ENCODE measurements around the gene PJVK. TPM values are rescaled to one million over a fixed set of nuclear protein-coding genes. Genes with fewer than 3 reads are reported as not detected.
"Not testable (repeated sequence)": the region's sequence is repeated elsewhere in the genome, so short reads cannot be mapped to it uniquely, and the experiment has no call there.

PJVK gene
- total RNA-seq, 1 donor from 2014 or later: 1.6 TPM

DNA sequence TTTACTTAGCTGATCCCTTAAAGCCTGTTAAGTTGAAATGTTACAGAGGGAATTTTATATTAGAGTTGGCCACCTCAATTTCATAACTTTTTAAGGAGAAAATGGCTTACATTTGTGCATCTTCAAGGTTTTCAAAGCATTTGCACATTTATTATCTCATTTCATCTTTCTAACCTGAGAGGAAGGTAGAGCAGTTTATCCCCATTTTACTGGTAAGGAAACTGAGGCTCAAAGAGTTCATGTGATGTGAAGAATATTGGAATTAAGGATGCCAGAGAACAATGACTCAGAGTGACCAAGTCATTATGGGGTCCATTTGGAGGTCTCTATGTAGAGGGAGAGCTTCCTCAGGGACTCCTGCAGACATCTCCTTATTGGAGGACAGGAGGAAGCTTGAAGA, 35.2 kb upstream of the PJVK start:
- Histone ChIP-seq H3K4me3 (ENCODE audit: low read length in 3 of 3) (no peak overlapping the region), H3K27ac (ENCODE audit: low read depth, low read length) (no peak overlapping the region), H3K27me3 (ENCODE audit: control insufficient read depth in 3 of 3, insufficient read depth in 3 of 3, low read length in 3 of 3) (no peaks in the 10 kb centered on the region), H3K36me3 (ENCODE audit: control insufficient read depth in 3 of 3, insufficient read depth in 3 of 3, low read length in 3 of 3) (no peaks in the 10 kb centered on the region), H3K9me3 (ENCODE audit: control insufficient read depth in 3 of 3, low read length in 3 of 3) (no peaks in the 10 kb centered on the region), H3K4me1 (ENCODE audit: control insufficient read depth in 3 of 3, insufficient read depth in 3 of 3, low read length in 3 of 3) (peaks cover 3 to 6% (median 4%) of the 10 kb centered on the region in 3 donors), H3K9ac (ENCODE audit: low read depth in 1 of 3, low read length in 3 of 3) (no peak overlapping the region)

DNA sequence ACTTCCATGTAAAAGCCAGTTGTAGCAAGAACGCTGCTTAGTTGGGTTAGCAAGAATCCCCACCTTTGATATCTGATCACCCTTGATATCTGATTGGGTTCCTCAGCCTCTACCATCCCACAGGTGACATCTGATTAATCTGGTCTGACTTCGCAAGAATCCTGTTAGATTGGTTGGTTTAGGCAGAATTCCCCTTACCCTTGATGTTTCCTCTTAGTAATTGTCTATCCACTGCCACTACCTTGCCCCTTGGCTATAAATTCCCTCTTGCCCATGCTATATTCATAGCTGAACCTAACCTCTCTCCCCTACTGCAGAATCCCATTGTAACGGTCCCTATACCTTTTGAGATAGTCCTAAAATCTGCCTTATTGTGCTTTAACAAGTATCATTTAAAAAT, 33.3 kb upstream of the PJVK start:
- H3K4me1 ChIP-seq (ENCODE audit: control insufficient read depth in 3 of 3, insufficient read depth in 3 of 3, low read length in 3 of 3): peaks cover 3 to 6% (median 4%) of the 10 kb centered on the region in 3 donors
- no peak overlapping the region for H3K4me3 ChIP-seq (ENCODE audit: low read length in 3 of 3)
- H3K9me3 ChIP-seq (ENCODE audit: control insufficient read depth in 3 of 3, low read length in 3 of 3): no peaks in the 10 kb centered on the region
- H3K27me3 ChIP-seq (ENCODE audit: control insufficient read depth in 3 of 3, insufficient read depth in 3 of 3, low read length in 3 of 3): no peaks in the 10 kb centered on the region
- no peaks in the 10 kb centered on the region for H3K36me3 ChIP-seq (ENCODE audit: control insufficient read depth in 3 of 3, insufficient read depth in 3 of 3, low read length in 3 of 3)
- H3K9ac ChIP-seq (ENCODE audit: low read depth in 1 of 3, low read length in 3 of 3): no peak overlapping the region
- H3K27ac ChIP-seq (ENCODE audit: low read depth, low read length): no peak overlapping the region

DNA sequence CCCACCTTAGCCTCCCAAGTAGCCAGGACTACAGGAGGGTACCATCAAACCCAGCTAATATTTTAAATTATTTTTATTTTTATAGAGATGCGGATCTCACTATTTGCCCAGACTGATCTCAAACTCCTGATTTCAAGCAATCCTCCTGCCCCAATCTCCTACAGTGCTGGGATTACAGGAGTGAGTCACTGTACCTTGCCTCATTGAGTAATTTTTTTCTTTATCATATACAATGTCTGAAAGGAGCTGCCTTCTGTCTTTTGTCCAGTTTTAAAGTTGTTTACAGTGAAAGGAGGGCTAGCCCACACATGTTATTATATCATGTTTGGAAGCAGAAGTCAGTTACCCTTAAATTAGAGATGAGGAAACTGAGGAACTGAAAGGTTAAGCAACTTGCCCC, 32.8 kb upstream of the PJVK start:
- H3K9me3 ChIP-seq (ENCODE audit: control insufficient read depth in 3 of 3, low read length in 3 of 3): no peaks in the 10 kb centered on the region
- no peak overlapping the region for H3K27ac ChIP-seq (ENCODE audit: low read depth, low read length)
- H3K36me3 ChIP-seq (ENCODE audit: control insufficient read depth in 3 of 3, insufficient read depth in 3 of 3, low read length in 3 of 3): no peaks in the 10 kb centered on the region
- peaks cover 3 to 6% (median 4%) of the 10 kb centered on the region in 3 donors for H3K4me1 ChIP-seq (ENCODE audit: control insufficient read depth in 3 of 3, insufficient read depth in 3 of 3, low read length in 3 of 3)
- no peak overlapping the region for H3K4me3 ChIP-seq (ENCODE audit: low read length in 3 of 3)
- no peaks in the 10 kb centered on the region for H3K27me3 ChIP-seq (ENCODE audit: control insufficient read depth in 3 of 3, insufficient read depth in 3 of 3, low read length in 3 of 3)
- H3K9ac ChIP-seq (ENCODE audit: low read depth in 1 of 3, low read length in 3 of 3): no peak overlapping the region

DNA sequence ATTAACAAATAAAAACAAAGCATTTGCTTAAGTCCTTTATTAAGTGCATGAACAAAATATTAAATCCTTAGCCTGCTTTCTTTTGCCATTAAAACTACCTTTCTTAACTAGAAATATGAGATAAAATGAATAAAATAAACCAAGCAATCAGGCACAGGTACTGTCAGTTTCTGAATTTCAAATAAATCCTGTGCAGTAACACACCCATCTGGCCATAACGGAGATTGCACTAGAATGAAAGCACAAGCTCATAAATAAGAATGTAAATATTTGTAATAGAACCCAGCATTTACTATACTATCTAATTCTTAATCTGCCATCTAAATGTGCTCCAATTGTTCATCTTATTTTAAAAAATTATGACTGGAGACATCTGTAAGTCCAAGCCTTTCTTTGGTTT, 32.1 kb upstream of the PJVK start:
- Histone ChIP-seq H3K36me3 (ENCODE audit: control insufficient read depth in 3 of 3, insufficient read depth in 3 of 3, low read length in 3 of 3) (no peaks in the 10 kb centered on the region), H3K4me1 (ENCODE audit: control insufficient read depth in 3 of 3, insufficient read depth in 3 of 3, low read length in 3 of 3) (peaks cover 3 to 6% (median 4%) of the 10 kb centered on the region in 3 donors), H3K9ac (ENCODE audit: low read depth in 1 of 3, low read length in 3 of 3) (no peak overlapping the region), H3K27me3 (ENCODE audit: control insufficient read depth in 3 of 3, insufficient read depth in 3 of 3, low read length in 3 of 3) (no peaks in the 10 kb centered on the region), H3K4me3 (ENCODE audit: low read length in 3 of 3) (no peak overlapping the region), H3K27ac (ENCODE audit: low read depth, low read length) (no peak overlapping the region), H3K9me3 (ENCODE audit: control insufficient read depth in 3 of 3, low read length in 3 of 3) (no peaks in the 10 kb centered on the region)

DNA sequence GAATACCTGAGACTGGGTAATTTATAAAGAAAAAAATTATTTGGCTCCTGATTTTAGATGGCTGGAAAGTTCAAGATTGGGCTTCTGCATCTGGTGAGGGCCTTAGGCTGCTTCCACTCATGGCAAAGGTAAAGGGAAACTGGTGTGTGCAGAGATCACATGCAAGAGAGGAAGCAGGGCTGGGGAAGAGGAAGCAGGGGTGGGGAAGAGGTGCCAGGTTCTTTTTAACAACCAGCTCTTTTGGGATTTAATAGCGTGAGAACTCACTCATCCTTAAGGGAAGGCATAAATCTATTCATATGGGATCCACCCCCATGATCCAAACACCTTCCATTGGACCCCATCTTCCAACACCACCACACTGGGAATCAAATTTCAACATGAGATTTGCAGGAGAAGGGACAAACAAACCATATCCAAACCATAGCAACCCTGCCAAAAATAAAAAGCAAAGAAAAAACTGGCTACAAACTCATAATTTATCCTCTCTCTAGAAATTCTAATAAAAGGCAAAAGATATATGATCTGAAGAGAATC, 30.6 kb upstream of the PJVK start:
- no peak overlapping the region for H3K27ac ChIP-seq (ENCODE audit: low read depth, low read length)
- H3K36me3 ChIP-seq (ENCODE audit: control insufficient read depth in 3 of 3, insufficient read depth in 3 of 3, low read length in 3 of 3): no peaks in the 10 kb centered on the region
- H3K9ac ChIP-seq (ENCODE audit: low read depth in 1 of 3, low read length in 3 of 3): no peak overlapping the region
- no peak overlapping the region for H3K4me3 ChIP-seq (ENCODE audit: low read length in 3 of 3)
- H3K27me3 ChIP-seq (ENCODE audit: control insufficient read depth in 3 of 3, insufficient read depth in 3 of 3, low read length in 3 of 3): no peaks in the 10 kb centered on the region
- no peaks in the 10 kb centered on the region for H3K4me1 ChIP-seq (ENCODE audit: control insufficient read depth in 3 of 3, insufficient read depth in 3 of 3, low read length in 3 of 3)
- H3K9me3 ChIP-seq (ENCODE audit: control insufficient read depth in 3 of 3, low read length in 3 of 3): no peaks in the 10 kb centered on the region

DNA sequence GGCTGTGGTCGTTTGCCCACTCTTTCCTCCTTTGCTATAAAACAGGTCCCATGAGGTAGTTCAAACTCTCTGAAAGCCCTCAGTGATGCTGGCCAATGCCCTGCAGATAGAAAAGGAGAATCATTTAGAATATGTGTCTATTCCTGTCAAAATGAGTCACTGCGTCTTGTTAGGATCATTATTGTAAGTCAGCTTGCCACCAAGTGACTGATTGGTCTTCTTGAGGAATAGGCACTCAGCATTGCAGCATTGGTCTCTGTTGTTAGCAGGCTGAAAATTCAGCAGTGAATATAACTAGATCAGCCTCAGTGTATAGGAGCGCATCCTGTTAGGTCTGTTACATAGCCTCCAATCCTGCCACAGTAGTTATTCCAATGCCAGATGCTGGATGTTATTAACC, 29.1 kb upstream of the PJVK start:
- H3K4me1 ChIP-seq (ENCODE audit: control insufficient read depth in 3 of 3, insufficient read depth in 3 of 3, low read length in 3 of 3): no peaks in the 10 kb centered on the region
- H3K27me3 ChIP-seq (ENCODE audit: control insufficient read depth in 3 of 3, insufficient read depth in 3 of 3, low read length in 3 of 3): no peaks in the 10 kb centered on the region
- H3K4me3 ChIP-seq (ENCODE audit: low read length in 3 of 3): no peak overlapping the region
- H3K9ac ChIP-seq (ENCODE audit: low read depth in 1 of 3, low read length in 3 of 3): no peak overlapping the region
- H3K9me3 ChIP-seq (ENCODE audit: control insufficient read depth in 3 of 3, low read length in 3 of 3): no peaks in the 10 kb centered on the region
- H3K27ac ChIP-seq (ENCODE audit: low read depth, low read length): no peak overlapping the region
- H3K36me3 ChIP-seq (ENCODE audit: control insufficient read depth in 3 of 3, insufficient read depth in 3 of 3, low read length in 3 of 3): peaks cover 0 to 7% (median 3%) of the 10 kb centered on the region in 3 donors

DNA sequence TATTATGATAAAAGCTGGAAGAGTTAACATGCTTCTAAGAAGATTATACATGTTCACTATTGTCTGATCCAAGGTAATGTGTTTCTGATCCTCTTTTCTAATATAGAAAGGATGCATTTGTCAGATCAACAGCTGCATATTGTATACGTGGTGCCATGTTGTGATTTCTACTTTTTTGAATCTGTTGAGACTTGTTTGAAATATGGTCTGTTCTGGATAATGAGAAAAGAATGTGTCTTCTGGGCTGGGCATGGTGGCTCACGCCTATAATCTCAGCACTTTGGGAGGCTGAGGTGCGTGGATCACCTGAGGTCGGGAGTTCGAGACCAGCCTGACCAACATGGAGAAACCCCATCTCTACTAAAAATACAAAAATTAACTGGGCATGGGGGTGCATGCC, 27.4 kb upstream of the PJVK start:
- H3K27me3 ChIP-seq (ENCODE audit: control insufficient read depth in 3 of 3, insufficient read depth in 3 of 3, low read length in 3 of 3); H3K9me3 ChIP-seq (ENCODE audit: control insufficient read depth in 3 of 3, low read length in 3 of 3); H3K4me1 ChIP-seq (ENCODE audit: control insufficient read depth in 3 of 3, insufficient read depth in 3 of 3, low read length in 3 of 3): not testable (repeated sequence)

DNA sequence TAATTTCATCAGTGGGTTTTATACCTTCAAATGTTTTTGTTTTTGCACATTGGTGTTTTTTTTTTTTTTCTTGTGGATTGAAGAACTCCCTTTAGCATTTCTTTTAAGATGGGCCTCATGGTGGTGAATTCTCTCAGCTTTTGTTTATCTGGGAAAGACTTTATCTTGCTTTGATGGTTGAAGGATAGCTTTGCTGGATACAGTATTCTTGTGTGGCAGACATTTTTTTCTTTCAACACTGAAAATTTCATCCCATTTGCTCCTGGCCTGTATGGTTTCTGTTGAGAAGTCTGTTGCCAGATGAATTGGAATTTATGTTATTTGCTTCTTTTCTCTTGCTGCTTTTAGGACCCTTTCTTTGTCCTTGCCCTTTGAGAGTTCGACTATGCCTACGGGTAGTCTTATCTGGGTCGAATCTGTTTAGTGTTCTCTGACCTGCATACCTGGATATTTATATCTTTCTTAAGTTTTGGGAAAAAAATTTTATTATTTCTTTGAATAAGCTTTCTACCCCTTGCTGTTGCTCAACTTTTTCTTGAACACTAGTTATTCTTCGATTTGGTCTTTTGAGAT, 25.8 kb upstream of the PJVK start:
- H3K4me3 ChIP-seq (ENCODE audit: low read length in 3 of 3): no peak overlapping the region
- no peak overlapping the region for H3K9ac ChIP-seq (ENCODE audit: low read depth in 1 of 3, low read length in 3 of 3)
- H3K27me3 ChIP-seq (ENCODE audit: control insufficient read depth in 3 of 3, insufficient read depth in 3 of 3, low read length in 3 of 3): no peaks in the 10 kb centered on the region

More for the DNA sequence above, 27.4 kb upstream of the PJVK start:
- not testable (repeated sequence) for H3K9ac ChIP-seq (ENCODE audit: low read depth in 1 of 3, low read length in 3 of 3); H3K27ac ChIP-seq (ENCODE audit: low read depth, low read length); H3K4me3 ChIP-seq (ENCODE audit: low read length in 3 of 3)
- H3K36me3 ChIP-seq (ENCODE audit: control insufficient read depth in 3 of 3, insufficient read depth in 3 of 3, low read length in 3 of 3): peaks cover 3 to 10% (median 7%) of the 10 kb centered on the region in 3 donors

DNA sequence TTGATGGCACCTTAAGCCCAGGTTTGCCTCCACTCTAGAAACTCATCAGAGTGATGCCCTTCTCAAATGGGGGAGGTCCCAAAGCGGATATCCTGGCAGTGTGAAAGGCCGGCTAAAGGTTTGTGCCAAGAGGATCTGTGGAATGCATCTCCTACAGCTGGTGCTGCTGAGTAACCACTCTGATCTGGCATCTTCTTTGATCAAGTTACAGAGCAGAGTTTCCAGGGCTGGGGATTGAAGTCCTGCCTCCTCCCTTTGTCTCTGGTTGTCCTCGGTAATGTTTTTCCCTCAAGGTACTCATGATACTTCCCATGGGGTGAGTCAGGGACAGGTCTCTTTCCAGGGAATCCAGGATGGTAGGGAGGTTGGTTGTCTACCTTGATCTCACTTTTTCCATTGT, 24.8 kb upstream of the PJVK start:
- no peak overlapping the region for H3K4me3 ChIP-seq (ENCODE audit: low read length in 3 of 3)
- H3K36me3 ChIP-seq (ENCODE audit: control insufficient read depth in 3 of 3, insufficient read depth in 3 of 3, low read length in 3 of 3): peaks cover 6 to 33% (median 22%) of the 10 kb centered on the region in 3 donors
- no peak overlapping the region for H3K9ac ChIP-seq (ENCODE audit: low read depth in 1 of 3, low read length in 3 of 3)
- no peaks in the 10 kb centered on the region for H3K27me3 ChIP-seq (ENCODE audit: control insufficient read depth in 3 of 3, insufficient read depth in 3 of 3, low read length in 3 of 3)
- H3K4me1 ChIP-seq (ENCODE audit: control insufficient read depth in 3 of 3, insufficient read depth in 3 of 3, low read length in 3 of 3): no peaks in the 10 kb centered on the region
- H3K9me3 ChIP-seq (ENCODE audit: control insufficient read depth in 3 of 3, low read length in 3 of 3): no peaks in the 10 kb centered on the region
- no peak overlapping the region for H3K27ac ChIP-seq (ENCODE audit: low read depth, low read length)

More for the DNA sequence above, 25.8 kb upstream of the PJVK start:
- peaks cover 3 to 24% (median 17%) of the 10 kb centered on the region in 3 donors for H3K36me3 ChIP-seq (ENCODE audit: control insufficient read depth in 3 of 3, insufficient read depth in 3 of 3, low read length in 3 of 3)
- H3K27ac ChIP-seq (ENCODE audit: low read depth, low read length): no peak overlapping the region
- no peaks in the 10 kb centered on the region for H3K4me1 ChIP-seq (ENCODE audit: control insufficient read depth in 3 of 3, insufficient read depth in 3 of 3, low read length in 3 of 3)
- H3K9me3 ChIP-seq (ENCODE audit: control insufficient read depth in 3 of 3, low read length in 3 of 3): no peaks in the 10 kb centered on the region

DNA sequence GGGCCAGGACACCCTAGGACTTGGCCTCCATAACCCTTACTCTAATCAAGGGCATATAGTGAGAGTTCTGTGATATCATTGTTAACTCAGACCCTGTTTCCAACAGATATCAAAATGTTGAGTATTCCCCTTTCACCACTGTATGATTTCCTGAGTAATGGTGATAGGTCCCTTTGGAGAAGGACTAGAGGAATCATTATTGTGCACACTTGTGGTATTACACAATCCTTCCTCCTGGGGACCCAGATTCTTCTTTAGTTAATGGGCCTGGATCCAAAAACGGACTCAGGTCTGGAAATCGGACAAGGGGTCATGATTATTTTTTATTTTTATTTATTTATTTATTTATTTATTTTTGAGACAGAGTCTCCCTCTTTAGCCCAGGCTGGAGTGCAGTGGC, 23.7 kb upstream of the PJVK start:
- H3K9me3 ChIP-seq (ENCODE audit: control insufficient read depth in 3 of 3, low read length in 3 of 3): no peaks in the 10 kb centered on the region
- peaks cover 12 to 43% (median 33%) of the 10 kb centered on the region in 3 donors for H3K36me3 ChIP-seq (ENCODE audit: control insufficient read depth in 3 of 3, insufficient read depth in 3 of 3, low read length in 3 of 3)
- no peak overlapping the region for H3K27ac ChIP-seq (ENCODE audit: low read depth, low read length)
- no peak overlapping the region for H3K4me3 ChIP-seq (ENCODE audit: low read length in 3 of 3)
- H3K4me1 ChIP-seq (ENCODE audit: control insufficient read depth in 3 of 3, insufficient read depth in 3 of 3, low read length in 3 of 3): no peaks in the 10 kb centered on the region
- no peaks in the 10 kb centered on the region for H3K27me3 ChIP-seq (ENCODE audit: control insufficient read depth in 3 of 3, insufficient read depth in 3 of 3, low read length in 3 of 3)
- no peak overlapping the region for H3K9ac ChIP-seq (ENCODE audit: low read depth in 1 of 3, low read length in 3 of 3)
